AG09319 (cell line): ENCODE results near the gene ENHO.

Experiments
- DNase-seq: peaks from one replicate; pipeline ENCODE4 v3.0.0-alpha.2; 2010; ENCODE audit warnings: low read depth; ENCODE audit errors: extremely low read depth
- CTCF ChIP-seq: IDR thresholded peaks from 2 replicates; pipeline ENCODE4 v1.5.1; 2011; ENCODE audit warnings: low read depth, mild to moderate bottlenecking, inconsistent platforms, low read length, moderate library complexity

The ENHO gene

GRCh38 chr9:34559624-34560455, 37.0 kb upstream of the ENHO start:
- DNase-seq, result no peak
- no peak for TF ChIP-seq CTCF

GRCh38 chr9:34558919-34559623, 36.3 kb upstream of the ENHO start:
- no peak for DNase-seq
- TF ChIP-seq CTCF, result no peak

GRCh38 chr9:34558364-34558763, 35.6 kb upstream of the ENHO start:
- TF ChIP-seq CTCF, result no peak
- DNase-seq, result no peak

- TF ChIP-seq CTCF, result no peak
- DNase-seq, result no peak
Measured at GRCh38 chr9:34557426-34558321, 34.9 kb upstream of the ENHO start.

GRCh38 chr9:34556949-34557348, 34.2 kb upstream of the ENHO start:
- no peak for TF ChIP-seq CTCF

GRCh38 chr9:34555936-34556525, 33.2 kb upstream of the ENHO start:
- TF ChIP-seq CTCF, result no peak
- DNase-seq, result no peak

More at GRCh38 chr9:34556949-34557348, 34.2 kb upstream of the ENHO start:
- DNase-seq, result no peak
